WERI-Rb-1 (cell line): ENCODE results near the gene KCNQ2.

Experiments
- DNase-seq: peaks from one replicate; pipeline ENCODE4 v3.0.0-alpha.2; 2020
- H3K27ac ChIP-seq: fragments of 250-450 bp; sonication (Bioruptor Pico); 2 replicates; pipeline ENCODE4 v1.5.1; 2020; ENCODE audit warnings: mild to moderate bottlenecking, moderate library complexity
- H3K27me3 ChIP-seq: fragments of 250-450 bp; sonication (Bioruptor Pico); 2 replicates; pipeline ENCODE4 v1.5.1; 2021; ENCODE audit warnings: mild to moderate bottlenecking, low read depth, moderate library complexity; ENCODE audit not compliant: insufficient read depth, severe bottlenecking
- H3K36me3 ChIP-seq: fragments of 250-450 bp; sonication (Bioruptor Pico); 2 replicates; pipeline ENCODE4 v1.5.1; 2020; ENCODE audit warnings: mild to moderate bottlenecking, moderate library complexity
- H3K4me3 ChIP-seq: 2 replicates; pipeline ENCODE4 v1.5.1; 2011; ENCODE audit warnings: low read depth, mild to moderate bottlenecking, control low read depth, low read length
- H3K9me3 ChIP-seq: fragments of 250-450 bp; sonication (Bioruptor Pico); 2 replicates; pipeline ENCODE4 v1.5.1; 2021; ENCODE audit warnings: mild to moderate bottlenecking, moderate library complexity; ENCODE audit not compliant: severe bottlenecking
- TF ChIP-seq, protein P1 (sequence below): IDR thresholded peaks from 2 replicates; pipeline ENCODE4 v1.5.1; 2011; ENCODE audit warnings: low read depth, mild to moderate bottlenecking, control low read depth, inconsistent platforms, low read length

The KCNQ2 gene

DNA sequence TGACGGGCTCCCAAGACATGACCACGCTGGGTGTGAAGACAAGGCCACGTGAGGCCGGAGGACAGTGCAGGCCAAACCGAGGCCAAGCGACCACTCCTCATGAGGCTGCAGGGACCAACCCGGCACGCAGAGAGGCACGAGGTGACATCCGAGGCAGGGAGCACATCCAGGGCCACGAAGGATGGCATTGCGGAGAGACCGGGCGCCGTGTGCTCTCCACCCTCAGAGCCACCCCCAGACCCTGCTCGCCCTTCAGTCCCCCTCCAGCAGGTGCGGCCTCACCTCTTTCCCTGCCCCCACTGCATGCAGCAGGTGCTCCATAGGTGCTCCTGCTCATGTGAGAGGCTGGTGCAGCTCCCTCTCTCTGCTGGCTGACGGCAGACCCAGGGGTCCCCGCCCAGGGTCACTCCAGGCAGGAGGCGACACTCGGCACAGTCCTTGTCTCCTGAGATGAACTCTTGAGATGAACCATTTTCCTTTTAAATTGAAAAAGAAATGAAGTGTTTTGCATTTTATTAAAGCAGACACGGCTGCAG lies 77.5 kb downstream of the KCNQ2 start:
- Histone ChIP-seq H3K27ac (no peak overlapping the region), H3K4me3 (no peak overlapping the region), H3K9me3 (no peaks in the 10 kb centered on the region), H3K27me3 (no peaks in the 10 kb centered on the region), H3K36me3 (no peaks in the 10 kb centered on the region)
- TF ChIP-seq, protein P1, sequence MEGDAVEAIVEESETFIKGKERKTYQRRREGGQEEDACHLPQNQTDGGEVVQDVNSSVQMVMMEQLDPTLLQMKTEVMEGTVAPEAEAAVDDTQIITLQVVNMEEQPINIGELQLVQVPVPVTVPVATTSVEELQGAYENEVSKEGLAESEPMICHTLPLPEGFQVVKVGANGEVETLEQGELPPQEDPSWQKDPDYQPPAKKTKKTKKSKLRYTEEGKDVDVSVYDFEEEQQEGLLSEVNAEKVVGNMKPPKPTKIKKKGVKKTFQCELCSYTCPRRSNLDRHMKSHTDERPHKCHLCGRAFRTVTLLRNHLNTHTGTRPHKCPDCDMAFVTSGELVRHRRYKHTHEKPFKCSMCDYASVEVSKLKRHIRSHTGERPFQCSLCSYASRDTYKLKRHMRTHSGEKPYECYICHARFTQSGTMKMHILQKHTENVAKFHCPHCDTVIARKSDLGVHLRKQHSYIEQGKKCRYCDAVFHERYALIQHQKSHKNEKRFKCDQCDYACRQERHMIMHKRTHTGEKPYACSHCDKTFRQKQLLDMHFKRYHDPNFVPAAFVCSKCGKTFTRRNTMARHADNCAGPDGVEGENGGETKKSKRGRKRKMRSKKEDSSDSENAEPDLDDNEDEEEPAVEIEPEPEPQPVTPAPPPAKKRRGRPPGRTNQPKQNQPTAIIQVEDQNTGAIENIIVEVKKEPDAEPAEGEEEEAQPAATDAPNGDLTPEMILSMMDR = no peak
- no peak for DNase-seq

DNA sequence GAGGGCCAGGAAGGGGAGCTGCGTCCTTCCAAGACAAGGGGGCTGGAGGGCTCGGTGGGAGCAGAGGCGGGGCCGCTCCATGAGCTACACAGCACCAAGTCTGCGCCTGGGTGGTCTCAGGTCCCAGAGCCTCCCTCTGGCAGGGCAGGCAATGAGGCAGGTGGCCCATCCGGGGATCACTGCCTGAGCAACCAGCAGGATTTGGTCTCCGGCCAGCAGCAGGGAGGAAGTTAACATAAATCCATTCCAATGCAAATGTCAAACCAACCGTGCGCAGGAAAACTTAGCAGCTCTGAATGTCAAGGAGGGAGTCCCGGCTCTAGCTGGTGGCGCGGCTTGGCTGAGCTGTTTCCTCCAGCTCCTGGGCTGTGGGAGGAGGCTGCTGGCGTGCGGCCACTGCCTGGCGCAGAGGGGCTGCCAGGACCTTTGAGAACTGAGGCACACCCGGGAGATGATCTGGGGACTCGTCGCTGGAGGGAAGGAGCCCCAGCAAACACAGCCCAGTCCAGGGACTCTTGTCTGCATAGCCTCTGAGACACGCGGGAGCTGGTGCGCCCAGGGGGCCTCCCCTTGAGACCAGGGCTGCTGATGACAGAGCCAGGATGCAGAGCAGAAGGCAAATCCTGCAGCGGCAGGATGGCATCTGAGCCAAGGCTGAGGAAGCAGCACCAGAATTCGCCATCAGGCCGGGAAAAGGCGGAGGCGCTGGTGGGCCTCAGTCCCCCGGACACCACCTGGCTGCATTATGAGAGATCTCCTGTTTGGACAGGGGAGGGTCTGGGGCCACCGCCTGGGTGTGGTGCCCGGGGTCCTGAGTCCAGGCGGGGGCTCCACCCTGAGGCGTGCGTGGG lies 78.2 kb downstream of the KCNQ2 start:
- Histone ChIP-seq H3K9me3 (no peaks in the 10 kb centered on the region), H3K36me3 (no peaks in the 10 kb centered on the region), H3K27me3 (no peaks in the 10 kb centered on the region), H3K27ac (no peak overlapping the region), H3K4me3 (no peak overlapping the region)
- TF ChIP-seq, protein P1 = no peak
- DNase-seq = no peak

DNA sequence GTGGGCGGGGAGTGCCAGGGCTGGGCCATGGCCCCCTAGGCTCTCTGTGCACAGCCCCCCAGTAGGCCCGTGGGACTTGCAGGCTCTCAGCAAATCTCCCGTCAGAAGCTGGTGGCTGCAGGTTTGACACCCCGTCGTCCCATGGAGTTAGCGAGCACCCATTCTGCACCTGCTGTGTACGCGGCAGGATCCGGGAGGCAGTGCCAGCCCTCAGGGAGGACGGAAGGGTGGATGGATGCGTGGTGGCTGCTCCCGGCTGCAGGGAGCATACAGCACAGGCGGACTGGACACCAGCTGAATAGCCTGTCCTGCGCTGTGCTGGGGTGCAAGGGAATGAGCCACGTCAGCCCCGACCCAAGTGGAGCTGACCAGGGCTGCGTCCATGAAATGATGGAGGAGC lies 78.9 kb downstream of the KCNQ2 start:
- peaks cover 1% of the 10 kb centered on the region for H3K9me3 ChIP-seq
- TF ChIP-seq, protein P1 = no peak
- H3K36me3 ChIP-seq = no peaks in the 10 kb centered on the region
- no peak for DNase-seq
- H3K27ac ChIP-seq = no peak overlapping the region
- no peaks in the 10 kb centered on the region for H3K27me3 ChIP-seq
- no peak overlapping the region for H3K4me3 ChIP-seq

DNA sequence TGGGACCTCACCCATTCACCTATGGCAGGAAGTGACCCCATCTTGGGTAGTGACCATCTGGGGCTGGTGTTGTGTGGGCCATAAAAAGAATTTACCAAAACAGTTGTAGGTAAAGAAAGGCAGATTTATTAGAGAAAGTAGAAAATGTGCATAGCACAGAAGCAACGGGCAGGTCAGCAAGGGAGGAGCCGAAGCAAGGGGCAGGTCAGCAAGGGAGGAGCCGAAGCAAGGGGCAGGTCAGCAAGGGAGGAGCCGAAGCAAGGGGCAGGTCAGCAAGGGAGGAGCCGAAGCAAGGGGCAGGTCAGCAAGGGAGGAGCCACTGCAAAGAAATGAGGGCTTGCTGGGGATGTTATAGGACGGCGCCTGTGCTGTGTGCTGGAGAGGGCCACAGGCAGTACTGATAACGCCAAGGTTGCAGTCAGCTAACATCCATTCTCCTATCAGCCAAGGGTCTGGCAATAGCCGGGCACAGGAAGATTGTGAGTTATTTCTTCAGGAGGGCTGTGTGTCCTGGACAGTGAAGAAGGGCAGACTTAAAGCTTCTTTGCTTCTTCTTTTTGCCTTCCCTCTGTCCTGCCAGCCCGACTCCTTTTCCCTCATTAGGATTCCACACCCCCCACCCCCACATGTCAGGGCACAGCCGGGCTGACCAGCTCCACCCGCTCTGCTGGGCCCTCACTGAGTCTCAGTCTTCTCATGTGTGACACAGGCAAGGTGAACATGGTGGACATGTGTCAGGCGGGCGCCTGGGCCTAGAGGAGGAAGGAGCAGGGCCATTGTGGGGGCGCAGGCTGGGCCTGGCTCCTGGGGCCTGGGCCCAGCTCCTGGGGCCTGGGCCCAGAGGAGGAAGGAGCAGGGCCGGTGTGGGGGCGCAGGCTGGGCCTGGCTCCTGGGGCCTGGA lies 79.7 kb downstream of the KCNQ2 start:
- H3K36me3 ChIP-seq = no peaks in the 10 kb centered on the region
- H3K9me3 ChIP-seq = peaks cover 8% of the 10 kb centered on the region
- H3K27me3 ChIP-seq = no peaks in the 10 kb centered on the region
- H3K4me3 ChIP-seq = no peak overlapping the region
- DNase-seq = no peak
- TF ChIP-seq, protein P1 = no peak
- H3K27ac ChIP-seq = no peak overlapping the region

DNA sequence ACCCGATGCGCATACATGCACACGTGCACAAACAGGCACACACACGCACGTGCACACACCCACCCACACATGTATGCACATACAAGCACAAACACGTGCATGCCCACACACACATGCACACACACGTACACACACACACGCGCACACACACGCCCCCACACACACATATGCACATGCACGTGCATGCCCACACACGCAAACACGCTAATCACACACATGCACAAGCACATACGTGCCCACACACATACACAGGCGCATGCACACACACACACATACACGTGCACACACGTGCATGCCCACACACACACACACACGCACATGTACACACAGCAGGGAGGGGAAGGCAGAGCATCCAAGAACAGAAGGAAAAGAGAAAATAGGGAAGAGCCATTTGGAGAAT lies 84.5 kb downstream of the KCNQ2 start:
- DNase-seq = no peak
- TF ChIP-seq, protein P1 = no peak

More for the DNA sequence above, 84.5 kb downstream of the KCNQ2 start:
- H3K4me3 ChIP-seq = no peak overlapping the region
- no peaks in the 10 kb centered on the region for H3K36me3 ChIP-seq
- no peaks in the 10 kb centered on the region for H3K27me3 ChIP-seq
- no peak overlapping the region for H3K27ac ChIP-seq
- peaks cover 24% of the 10 kb centered on the region for H3K9me3 ChIP-seq
